Neural crest cell (in vitro differentiated cells): Measurements from ENCODE around the gene CHPF. TPM values are rescaled to one million over a fixed set of nuclear protein-coding genes. Genes with fewer than 3 reads are reported as not detected.

ENCODE experiments used
- DNase-seq: peaks from one replicate; pipeline ENCODE4 v3.0.0; 2021; ENCODE audit warnings: low read depth, mixed read lengths, low spot score
- H3K27ac Mint-ChIP-seq: one replicate; pipeline ENCODE4 v1.8.0; 2021; ENCODE audit warnings: mild to moderate bottlenecking, mixed read lengths; ENCODE audit not compliant: unreplicated experiment
- H3K27me3 Mint-ChIP-seq: 2 replicates; pipeline ENCODE4 v1.8.0; 2021; ENCODE audit warnings: low read depth, mild to moderate bottlenecking, mixed read lengths
- H3K36me3 Mint-ChIP-seq: 2 replicates; pipeline ENCODE4 v1.8.0; 2021; ENCODE audit warnings: low read depth, mild to moderate bottlenecking, mixed read lengths
- H3K4me1 Mint-ChIP-seq: 2 replicates; pipeline ENCODE4 v1.8.0; 2021; ENCODE audit warnings: mixed read lengths
- H3K4me3 Mint-ChIP-seq: one replicate; pipeline ENCODE4 v1.8.0; 2021; ENCODE audit warnings: mild to moderate bottlenecking, mixed read lengths
- H3K9me3 Mint-ChIP-seq: 2 replicates; pipeline ENCODE4 v1.8.0; 2021; ENCODE audit warnings: mixed read lengths
- total RNA-seq: library from RNA; stranded (reverse); gene quantifications from 2 replicates; pipeline ENCODE4 v1.2.1, GENCODE V29; 2021
- TF ChIP-seq, protein P1 (sequence below): fragments of 200-600 bp; sonication (generic); conservative IDR thresholded peaks from 2 replicates; pipeline ENCODE4 v1.5.0; 2021; ENCODE audit warnings: antibody characterized with exemption, mild to moderate bottlenecking

CHPF gene
- total RNA-seq, 1 donor from 2014 or later, result 30.0 TPM

DNA sequence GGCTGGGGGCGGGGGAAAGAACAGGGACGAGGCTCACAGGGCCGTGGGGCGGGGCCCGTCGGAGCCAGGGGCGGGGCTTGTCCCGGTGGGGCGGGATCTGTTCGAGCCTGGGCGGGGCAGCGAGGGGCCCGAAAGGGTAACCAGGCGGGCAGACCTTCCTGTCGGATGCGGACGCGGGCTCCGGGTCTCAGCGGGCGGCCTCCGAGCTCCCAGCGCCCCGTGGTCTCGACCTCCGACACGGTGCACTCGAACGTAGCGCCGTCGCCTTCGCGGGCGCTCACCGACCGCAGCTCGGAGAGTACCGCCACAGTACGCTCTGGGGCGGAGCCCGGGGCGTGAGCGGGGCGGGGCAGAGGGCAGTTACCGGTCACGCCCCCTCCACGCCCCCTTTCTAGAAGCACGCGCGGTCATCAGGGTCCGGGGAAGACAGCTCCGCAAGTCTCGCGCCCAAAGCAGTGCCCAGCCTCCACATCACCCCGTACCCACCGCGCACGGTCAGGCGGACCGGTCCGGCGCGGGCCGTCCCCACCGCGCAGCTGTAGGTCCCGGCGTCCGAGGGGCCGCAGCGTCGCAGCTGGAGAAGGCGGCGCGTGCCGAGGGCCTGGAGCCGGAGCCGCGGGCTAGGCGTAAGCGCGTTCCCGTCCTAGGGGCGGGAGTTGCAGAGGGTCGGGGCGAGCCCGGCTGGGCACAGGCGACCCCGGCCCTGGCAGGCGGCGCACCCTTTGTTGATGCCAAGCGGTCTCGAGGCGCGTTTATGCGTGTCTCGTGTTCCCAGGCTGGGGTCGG is 9.0 kb upstream of the CHPF start:
- Mint-ChIP-seq H3K27ac (no peak overlapping the region), H3K4me1 (peaks cover 16% of the 10 kb centered on the region), H3K9me3 (no peaks in the 10 kb centered on the region), H3K4me3 (peak overlapping the region; percentile 88), H3K27me3 (peaks cover 16% of the 10 kb centered on the region), H3K36me3 (no peaks in the 10 kb centered on the region)
- TF ChIP-seq, protein P1, sequence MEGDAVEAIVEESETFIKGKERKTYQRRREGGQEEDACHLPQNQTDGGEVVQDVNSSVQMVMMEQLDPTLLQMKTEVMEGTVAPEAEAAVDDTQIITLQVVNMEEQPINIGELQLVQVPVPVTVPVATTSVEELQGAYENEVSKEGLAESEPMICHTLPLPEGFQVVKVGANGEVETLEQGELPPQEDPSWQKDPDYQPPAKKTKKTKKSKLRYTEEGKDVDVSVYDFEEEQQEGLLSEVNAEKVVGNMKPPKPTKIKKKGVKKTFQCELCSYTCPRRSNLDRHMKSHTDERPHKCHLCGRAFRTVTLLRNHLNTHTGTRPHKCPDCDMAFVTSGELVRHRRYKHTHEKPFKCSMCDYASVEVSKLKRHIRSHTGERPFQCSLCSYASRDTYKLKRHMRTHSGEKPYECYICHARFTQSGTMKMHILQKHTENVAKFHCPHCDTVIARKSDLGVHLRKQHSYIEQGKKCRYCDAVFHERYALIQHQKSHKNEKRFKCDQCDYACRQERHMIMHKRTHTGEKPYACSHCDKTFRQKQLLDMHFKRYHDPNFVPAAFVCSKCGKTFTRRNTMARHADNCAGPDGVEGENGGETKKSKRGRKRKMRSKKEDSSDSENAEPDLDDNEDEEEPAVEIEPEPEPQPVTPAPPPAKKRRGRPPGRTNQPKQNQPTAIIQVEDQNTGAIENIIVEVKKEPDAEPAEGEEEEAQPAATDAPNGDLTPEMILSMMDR, result no peak
- peak; percentile 93 for DNase-seq

DNA sequence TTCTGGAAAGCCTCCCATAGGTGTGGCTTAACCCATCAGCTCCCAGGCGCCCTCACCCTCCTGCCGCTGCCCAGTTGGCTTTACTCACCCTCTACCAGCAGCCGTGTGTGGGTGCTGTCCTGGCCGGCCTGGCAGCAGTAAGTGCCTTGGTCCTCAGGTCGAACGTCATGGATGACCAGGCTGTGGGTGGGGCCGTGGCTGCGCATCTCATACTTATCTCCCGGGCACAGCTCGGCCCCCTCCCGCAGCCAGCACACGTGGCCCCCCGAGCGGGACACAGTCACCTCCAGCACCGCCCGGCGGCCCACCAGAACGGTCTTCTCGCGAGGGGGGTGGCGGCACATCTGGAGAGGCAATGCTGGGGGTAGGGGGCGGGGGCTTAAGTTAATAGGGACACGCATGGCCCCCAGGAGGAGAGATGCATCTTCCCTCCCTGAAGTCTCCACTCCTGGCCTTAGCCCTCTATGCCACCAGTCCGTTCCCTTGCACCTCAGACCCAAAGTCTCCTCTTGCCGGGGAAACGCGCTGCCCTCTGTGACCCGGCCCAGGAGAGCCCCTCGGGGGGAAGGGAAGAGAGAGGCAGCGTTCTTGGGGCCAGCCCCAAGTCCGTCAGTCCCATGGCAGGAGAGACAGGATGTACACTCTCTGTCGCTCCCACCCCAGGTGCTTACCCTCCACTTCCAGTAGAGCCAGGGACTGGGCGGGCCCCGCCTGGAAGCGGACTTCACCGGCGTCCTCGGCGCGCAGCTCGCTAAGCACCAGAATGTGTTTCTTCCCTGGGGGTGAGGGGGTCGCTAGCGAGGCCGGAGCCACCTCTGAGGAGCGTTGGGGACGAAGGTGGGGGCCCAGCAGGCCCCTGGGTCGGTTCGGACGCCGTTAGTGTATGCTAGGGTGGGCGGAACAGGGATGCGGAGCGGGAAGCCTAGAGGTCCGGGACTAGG is 8.1 kb upstream of the CHPF start:
- TF ChIP-seq, protein P1, result no peak
- DNase-seq, result no peak
- no peaks in the 10 kb centered on the region for H3K9me3 Mint-ChIP-seq
- peak overlapping the region; percentile 88 for H3K4me3 Mint-ChIP-seq
- H3K36me3 Mint-ChIP-seq, result peaks cover 3% of the 10 kb centered on the region
- H3K27ac Mint-ChIP-seq, result no peak overlapping the region
- peaks cover 20% of the 10 kb centered on the region for H3K4me1 Mint-ChIP-seq
- H3K27me3 Mint-ChIP-seq, result peaks cover 16% of the 10 kb centered on the region

DNA sequence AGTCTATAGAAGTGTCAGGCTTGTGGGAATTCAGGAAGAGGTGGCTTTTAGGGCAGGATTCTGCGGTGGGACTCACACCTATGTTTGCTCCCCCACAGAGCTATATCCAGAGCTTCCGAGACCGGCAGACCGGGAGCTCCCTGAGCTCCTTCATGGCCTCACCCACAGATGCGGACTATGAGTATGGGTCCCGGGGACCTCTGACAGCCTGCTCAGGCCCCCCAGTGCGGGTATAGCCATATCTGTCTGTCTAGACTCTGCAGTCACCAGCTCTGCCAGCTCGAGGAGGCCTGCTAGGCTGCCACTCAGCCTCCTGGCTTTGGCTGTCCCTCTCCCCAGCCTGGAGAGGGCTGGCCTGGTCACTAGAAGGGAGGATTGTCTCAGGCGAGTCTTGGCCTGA is 6.0 kb upstream of the CHPF start:
- no peak for DNase-seq
- Mint-ChIP-seq H3K4me3 (peak overlapping the region; percentile 72), H3K36me3 (peaks cover 3% of the 10 kb centered on the region), H3K4me1 (peaks cover 33% of the 10 kb centered on the region), H3K27me3 (peaks cover 16% of the 10 kb centered on the region), H3K9me3 (no peaks in the 10 kb centered on the region), H3K27ac (no peak overlapping the region)
- TF ChIP-seq, protein P1, result no peak

DNA sequence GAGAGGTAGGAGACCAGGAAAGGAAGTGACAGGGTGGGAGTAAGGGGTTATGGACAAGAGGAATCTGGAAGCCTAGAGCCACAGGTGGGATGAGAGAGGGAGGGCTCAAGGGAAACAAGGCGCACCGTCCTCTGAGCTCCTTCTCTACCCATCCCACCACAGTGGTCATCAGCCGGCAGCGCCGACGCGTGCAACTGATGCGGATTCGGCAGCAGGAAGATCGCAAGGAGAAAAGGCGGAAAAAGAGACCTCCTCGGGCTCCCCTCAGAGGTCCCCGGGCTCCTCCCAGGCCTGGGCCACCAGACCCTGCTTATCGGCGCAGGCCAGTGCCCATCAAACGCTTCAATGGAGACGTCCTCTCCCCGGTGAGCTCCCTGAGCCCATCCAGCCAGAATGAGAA is 5.4 kb upstream of the CHPF start:
- H3K9me3 Mint-ChIP-seq, result no peaks in the 10 kb centered on the region
- peaks cover 3% of the 10 kb centered on the region for H3K36me3 Mint-ChIP-seq
- TF ChIP-seq, protein P1, result no peak
- DNase-seq, result no peak
- H3K4me1 Mint-ChIP-seq, result peaks cover 39% of the 10 kb centered on the region
- peak overlapping the region; percentile 72 for H3K4me3 Mint-ChIP-seq
- H3K27ac Mint-ChIP-seq, result no peak overlapping the region
- H3K27me3 Mint-ChIP-seq, result peaks cover 14% of the 10 kb centered on the region

DNA sequence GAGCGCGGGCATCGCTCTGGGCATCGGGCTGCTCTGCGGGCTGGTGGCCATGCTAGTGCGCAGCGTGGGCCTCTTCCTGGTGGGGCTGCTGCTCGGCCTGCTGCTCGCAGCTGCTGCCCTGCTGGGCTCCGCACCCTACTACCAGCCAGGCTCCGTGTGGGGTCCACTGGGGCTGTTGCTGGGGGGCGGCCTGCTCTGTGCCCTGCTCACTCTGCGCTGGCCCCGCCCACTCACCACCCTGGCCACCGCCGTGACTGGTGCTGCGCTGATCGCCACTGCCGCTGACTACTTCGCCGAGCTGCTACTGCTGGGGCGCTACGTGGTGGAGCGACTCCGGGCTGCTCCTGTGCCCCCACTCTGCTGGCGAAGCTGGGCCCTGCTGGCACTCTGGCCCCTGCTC is 4.0 kb upstream of the CHPF start:
- no peak for DNase-seq
- Mint-ChIP-seq H3K9me3 (no peaks in the 10 kb centered on the region), H3K36me3 (peaks cover 3% of the 10 kb centered on the region), H3K27me3 (peaks cover 4% of the 10 kb centered on the region), H3K27ac (no peak overlapping the region), H3K4me3 (peak overlapping the region; percentile 66), H3K4me1 (peaks cover 38% of the 10 kb centered on the region)
- TF ChIP-seq, protein P1, result no peak
